GM19043 (cell line): ENCODE data around the gene ANAPC2.
A peak's percentile ranks its signal among the peaks of the same experiment; 100 is the strongest.

Experiments used
- ATAC-seq: cut with Tn5 transposase; IDR thresholded peaks from one replicate; pipeline ENCODE4 v1.9.1; 2021; ENCODE audit warnings: low read depth; ENCODE audit not compliant: unreplicated experiment

Gene ANAPC2

DNA sequence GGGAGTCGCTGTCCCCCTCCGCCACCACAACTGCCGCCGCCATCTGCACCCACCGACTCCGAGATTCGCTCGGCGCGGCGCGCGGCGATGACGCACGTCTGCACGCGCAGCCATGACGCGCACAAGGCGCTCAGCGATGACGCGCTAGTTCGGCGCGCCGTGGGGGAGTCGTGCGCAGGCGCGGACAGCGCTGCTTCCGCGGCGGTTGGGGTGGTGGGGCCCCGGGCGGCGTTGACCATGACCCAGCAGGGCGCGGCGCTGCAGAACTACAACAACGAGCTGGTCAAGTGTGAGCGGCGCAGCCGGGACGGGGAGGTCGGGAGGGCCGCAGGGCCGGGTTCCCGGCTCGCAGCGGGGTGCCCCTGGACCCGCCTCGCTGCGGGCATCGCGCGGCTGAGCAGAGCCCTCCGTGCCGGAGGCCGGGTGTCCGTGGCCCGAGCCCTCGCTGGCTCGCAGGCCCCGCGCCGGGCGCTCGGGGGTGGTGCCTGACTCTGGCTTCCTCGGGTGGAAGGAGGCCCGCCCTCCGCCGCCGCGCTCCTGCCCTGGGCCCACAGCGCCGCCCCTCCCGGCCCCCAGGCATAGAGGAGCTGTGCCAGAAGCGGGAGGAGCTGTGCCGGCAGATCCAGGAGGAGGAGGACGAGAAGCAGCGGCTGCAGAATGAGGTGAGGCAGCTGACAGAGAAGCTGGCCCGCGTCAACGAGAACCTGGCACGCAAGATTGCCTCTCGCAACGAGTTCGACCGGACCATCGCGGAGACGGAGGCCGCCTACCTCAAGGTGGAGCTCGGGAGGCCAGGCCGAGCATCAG lies at the start of gene ANAPC2, which contains the start of gene SSNA1:
Gene ANAPC2, minus strand, starts transcription at position 71 of the 807 bp plus-strand sequence. Its CDS starts 28 bp downstream, at position 43.
Gene SSNA1, plus strand, starts transcription at position 187 of the 807 bp plus-strand sequence. Its CDS starts 51 bp downstream, at position 238.
- peak; percentile 74 for ATAC-seq

- ATAC-seq: no peak
These were observed 48.6 kb upstream of the ANAPC2 start for GRCh38 chr9:137236936-137237421.

DNA sequence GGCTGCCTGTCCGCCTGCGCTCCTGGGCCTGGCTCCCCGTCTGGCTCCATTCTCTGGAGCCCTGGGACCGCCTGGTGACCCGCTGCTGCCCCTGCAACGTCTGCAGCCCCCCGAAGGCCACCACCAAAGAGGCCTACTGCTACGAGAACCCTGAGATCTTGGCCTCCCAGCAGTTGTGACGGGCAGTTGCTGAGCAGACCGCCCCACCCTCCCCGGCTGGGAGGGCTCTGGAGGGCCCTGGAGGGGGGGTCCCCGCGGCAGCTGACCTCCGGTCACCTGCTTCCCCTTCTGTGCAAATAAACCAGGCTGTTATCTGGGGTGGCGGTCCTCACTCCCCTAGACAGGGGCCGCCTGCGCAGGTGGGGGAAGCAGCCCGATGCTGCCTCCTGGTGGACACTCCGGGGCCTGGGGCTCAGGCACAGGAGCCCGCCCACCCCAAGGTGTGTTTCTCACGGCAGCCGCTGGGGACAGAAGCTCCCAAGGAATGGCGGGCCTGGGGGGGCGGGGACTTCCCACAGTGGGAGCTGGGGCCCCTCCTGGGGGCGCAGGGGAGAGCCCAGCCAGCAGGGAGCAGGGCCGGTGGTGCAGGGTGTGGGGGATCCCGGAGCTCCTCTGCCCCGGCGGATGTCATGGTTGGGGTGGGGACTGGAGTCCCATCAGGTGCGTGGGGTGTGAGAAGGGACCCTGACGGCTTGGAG lies 48.0 kb upstream of the ANAPC2 start:
- ATAC-seq: peak; percentile 25

DNA sequence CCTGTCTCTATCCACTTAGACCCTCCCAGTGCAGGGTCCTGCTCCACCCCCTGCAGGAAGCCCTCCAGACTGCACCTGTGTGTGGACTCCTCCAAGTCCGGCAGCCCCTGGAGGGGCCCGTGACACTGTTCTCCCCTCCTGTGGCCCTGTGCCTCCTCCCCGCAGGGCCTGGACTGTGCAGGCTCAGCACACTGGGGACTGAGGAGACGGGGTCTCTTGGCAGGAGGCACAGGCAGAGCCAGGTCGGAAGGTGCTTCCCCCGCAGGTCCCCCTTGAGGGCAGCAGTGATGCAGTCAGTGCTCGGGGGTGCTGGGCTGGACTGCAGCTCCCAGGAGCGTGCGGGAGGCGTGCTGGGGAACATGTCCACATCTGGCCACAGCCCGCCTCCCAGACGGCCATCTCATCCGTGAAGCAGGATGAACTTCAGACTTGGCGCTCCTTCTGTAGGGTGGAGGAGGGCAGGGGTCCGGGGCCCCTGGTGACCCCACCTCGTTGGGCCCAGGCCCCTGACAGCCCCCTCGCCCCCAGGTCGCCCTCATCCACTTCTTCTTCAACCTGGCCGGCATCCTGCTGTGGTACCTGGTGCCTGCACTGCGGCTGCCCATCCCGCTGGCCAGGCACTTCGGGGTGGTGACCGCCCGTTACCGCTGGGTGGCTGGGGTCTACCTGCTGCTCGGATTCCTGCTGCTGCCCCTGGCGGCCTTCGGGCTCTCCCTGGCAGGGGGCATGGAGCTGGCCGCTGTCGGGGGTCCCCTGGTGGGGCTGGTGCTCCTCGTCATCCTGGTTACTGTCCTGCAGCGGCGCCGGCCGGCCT lies 47.3 kb upstream of the ANAPC2 start:
- no peak for ATAC-seq

DNA sequence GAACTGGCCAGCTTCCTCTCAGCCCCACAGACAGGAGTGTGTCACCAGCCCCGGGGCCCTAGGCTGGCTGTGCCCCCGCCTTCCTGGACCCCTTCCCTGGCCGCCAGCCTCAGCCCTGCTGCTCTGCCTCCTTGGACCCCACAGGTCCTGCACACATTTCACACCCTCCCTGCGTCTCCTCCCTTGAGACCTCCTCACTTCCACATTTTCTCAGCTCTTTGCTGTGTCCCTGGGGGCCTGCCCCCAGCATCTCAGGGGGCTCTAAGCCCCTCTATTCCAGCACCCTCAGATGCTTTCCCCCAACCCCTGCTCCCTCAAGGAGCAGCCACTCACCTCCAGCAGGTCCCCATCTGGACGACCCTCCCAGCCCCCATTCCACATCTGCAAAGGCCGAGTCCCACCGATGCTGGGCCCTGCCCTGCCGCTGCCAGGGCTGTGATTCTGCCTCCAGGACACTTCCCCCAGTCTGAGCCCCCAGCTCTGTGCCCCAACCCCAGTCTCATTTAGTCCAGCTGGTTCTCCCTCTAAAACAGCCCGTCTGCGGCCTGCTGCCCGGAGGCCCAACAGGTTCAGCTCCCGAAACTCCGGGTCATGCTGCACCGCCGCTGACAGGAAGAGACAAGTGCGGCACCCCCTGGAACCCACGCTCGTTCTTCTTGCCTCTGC lies 46.5 kb upstream of the ANAPC2 start:
- no peak for ATAC-seq

GRCh38 chr9:137234055-137234697 lies 45.8 kb upstream of the ANAPC2 start:
- ATAC-seq: no peak

GRCh38 chr9:137233143-137233980 lies 45.0 kb upstream of the ANAPC2 start:
- no peak for ATAC-seq

- no peak for ATAC-seq
These were observed 44.1 kb upstream of the ANAPC2 start for GRCh38 chr9:137232510-137232909.

- ATAC-seq: no peak
These were observed 43.7 kb upstream of the ANAPC2 start for GRCh38 chr9:137232101-137232500.

DNA sequence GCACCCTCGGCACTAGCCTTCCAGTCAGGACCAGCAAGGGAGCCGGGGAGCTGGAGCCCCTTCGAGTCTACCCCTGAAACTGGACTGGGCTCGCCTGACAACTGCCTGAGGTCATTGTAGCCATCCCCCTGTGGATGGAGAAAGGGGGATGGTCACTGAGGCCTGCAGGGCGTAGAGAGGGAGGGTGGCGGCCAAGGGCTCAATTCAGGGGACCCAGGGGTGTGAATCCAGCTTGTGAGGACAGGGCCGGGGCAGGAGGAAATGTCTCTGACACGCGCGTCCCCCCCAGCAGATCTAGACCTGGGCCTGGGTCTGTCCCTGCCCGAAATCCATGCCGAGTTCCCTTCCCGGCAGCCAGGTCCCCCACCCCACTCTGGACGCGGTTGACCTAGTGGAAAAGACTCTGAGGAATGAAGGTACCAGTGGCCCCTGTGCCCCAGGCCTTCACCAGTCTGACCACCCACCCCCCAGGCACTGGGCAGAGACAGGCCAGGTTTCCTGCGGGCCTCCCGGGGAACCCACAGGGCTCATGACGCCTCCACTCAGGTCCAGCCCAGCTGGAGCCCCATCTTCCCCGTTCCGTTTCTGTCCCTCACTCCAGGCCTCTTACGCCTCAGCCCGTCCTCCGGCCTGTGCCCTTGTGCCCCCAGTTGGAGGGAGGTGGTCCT lies 43.1 kb upstream of the ANAPC2 start:
- ATAC-seq: no peak

DNA sequence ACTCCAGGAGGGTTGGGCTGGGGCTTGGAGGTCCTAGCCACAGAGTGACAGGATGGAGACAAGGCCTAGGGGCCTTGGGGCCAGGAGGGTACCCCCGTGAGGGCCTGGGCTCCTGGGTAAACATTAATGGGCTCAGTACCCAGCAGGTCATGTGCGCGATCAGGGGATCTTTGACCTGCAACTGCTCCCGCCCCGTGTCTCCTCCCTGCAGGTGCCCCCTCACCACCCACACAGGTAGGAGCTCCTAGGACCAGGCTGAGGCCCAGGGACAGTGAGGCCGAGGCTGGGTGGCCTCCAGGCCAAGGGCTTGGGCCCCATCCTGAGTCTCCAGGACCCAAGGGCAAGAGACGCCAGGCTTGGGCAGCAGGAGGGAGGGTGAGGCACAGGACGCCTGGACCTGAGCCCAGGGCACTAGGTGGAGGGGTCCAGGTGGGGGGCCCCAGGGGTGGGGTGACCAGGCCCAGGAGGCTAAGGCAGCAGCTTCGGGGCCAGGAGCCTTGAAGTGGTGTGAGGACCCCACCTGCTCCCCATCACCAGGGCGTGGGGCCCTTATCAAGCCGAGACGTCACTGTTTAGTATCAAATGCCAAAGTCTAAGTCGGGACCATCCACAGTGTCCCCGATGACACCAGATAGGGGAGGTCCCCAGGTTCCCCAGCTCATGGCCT lies 42.5 kb upstream of the ANAPC2 start, which contains the start of gene SLC34A3:
Gene SLC34A3, plus strand, starts transcription at position 197 of the 667 bp plus-strand sequence. CDS start 802 bp downstream, outside the sequence.
- no peak for ATAC-seq

DNA sequence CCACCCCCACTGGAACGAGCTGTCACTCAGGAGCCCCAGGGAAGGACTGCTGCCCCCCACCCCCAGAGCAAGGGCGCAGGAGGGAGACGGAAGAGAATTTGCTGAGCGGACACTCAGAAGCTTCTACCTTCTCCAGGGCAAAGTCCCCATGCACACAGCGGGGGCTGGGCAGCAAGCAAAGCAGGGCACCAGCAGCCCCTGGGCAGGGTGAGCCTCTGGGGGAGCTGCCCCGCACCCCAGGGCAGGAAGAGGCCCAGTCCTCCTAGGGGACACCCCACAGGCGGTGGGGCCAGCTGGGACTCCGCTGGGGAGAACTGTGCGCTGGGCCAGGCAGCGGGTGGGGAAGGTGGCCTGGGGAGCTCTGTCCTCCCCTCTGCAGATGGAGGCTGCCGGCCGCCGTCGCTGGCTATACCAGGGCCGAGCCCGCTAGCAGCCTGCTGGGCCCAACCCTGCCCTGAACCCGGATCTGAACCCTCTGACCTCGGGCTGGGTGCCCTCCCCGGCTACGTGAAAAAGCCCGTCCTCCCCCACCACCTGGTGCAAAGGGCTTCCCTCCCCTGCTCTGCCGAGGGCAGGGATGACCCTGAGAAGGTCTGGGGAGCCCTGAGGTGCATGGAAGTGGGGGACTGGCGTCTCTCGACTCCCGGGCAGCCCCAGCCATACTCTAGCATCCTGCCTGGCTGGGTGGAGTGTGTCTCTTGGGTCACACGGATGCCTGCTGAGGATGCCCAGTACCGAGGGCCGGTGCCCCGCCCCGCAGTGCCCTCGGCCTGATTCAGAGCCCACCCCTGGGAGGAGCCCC lies 41.7 kb upstream of the ANAPC2 start:
- no peak for ATAC-seq

- ATAC-seq: no peak
These were observed 40.9 kb upstream of the ANAPC2 start for GRCh38 chr9:137228968-137229896.

- ATAC-seq: no peak
These were observed 40.2 kb upstream of the ANAPC2 start for GRCh38 chr9:137228506-137228967.

GRCh38 chr9:137227853-137228505 lies 39.6 kb upstream of the ANAPC2 start:
- ATAC-seq: no peak
